ENCODE data around the gene ARHGEF4.

Gene ARHGEF4

DNA sequence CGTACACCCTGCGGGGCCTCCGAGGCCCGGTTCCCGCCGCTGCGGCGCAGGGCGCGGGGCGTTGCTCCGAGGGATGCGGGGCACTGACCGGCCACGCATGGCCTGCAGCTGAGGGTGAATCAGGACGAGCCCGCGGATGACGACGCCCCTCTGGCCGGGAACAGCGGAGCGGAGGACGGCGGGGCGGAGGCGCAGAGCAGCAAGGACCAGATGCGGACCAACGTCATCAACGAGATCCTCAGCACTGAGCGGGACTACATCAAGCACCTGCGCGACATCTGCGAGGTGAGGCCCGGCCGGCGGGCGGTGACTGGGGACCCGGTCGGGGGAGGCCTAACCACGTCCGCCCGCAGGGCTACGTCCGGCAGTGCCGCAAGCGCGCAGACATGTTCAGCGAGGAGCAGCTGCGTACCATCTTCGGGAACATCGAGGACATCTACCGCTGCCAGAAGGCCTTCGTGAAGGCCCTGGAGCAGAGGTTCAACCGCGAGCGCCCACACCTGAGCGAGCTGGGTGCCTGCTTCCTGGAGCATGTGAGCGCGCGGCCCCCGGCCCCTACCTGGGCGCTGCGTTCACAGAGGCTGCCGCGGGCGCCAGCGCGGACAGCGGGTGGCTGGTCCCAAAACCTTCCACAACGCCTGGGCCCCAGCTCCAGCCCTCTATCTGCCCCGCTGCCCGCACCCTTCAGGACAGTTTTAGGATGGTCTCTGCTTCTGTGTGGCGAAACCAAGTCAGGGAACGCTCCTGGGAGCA, 203.4 kb downstream of the ARHGEF4 start:
- H3K4me3 ChIP-seq (ENCODE audit: low read length), result no peak overlapping the region
- DNase-seq (ENCODE audit: low read depth, low spot score), result no peak

DNA sequence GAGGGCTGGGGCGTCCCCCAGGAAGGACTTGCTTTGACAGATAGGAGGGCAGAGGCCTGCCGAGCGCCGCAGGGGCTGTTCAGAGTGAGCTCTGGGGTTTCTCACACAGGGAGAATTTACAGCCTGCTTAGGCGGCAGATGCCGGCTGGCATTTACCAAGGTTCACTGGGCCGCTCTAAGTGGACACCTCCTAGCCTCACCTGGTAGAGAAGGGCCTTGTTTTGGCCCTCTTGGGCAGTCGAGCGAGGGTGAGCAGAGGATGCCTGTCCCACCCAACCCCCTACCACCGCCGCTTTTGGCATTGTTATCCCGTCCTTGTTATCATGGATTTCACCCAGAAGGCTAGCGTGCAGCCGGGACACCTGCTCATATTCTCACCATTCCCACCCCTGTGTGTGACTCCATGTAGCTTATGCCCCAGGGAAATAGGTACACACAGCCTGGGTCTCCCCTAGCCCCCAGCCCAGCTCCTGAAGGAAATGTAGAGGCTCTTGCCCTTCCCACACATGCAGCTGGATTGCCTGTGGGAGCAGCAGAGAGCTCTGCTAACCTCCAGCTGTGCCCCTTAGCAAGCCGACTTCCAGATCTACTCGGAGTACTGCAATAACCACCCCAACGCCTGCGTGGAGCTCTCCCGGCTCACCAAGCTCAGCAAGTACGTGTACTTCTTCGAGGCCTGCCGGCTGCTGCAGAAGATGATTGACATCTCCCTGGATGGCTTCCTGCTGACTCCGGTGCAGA, 204.1 kb downstream of the ARHGEF4 start:
- peak; percentile 68 for DNase-seq (ENCODE audit: low read depth, low spot score)
- peak overlapping the region; percentile 52 for H3K4me3 ChIP-seq (ENCODE audit: low read length)

DNA sequence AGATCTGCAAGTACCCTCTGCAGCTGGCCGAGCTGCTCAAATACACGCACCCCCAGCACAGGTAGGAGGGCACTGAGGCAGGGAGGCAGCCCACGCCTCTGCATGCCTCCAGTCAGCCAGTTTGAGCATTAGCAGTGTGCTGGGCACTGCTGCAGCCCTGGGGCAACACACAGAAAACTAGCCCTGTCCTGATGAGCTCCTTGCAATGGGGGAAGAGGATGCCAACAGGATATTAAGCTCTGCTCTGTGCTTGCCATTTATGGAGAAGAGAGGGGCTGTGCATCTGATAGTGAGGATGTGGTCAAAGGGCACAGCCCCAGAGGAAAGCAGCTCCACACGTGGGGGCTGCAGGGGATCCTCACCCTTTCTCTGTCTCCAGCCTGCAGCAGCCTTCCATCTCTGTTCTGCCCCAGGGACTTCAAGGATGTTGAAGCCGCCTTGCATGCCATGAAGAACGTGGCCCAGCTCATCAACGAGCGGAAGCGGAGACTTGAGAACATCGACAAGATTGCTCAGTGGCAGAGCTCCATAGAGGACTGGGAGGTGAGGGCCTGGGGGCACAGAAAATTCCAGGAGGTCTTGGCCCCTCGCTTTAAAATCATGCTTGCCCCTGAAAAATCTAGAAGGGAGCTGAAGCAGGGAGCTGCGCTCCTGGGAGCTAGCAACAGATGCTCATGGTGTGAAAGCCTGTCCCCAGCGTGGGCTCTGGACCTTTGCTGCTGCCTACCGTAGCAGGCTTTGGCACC, 204.9 kb downstream of the ARHGEF4 start:
- H3K4me3 ChIP-seq (ENCODE audit: low read length), result peak overlapping the region; percentile 52
- DNase-seq (ENCODE audit: low read depth, low spot score), result peak; percentile 84

DNA sequence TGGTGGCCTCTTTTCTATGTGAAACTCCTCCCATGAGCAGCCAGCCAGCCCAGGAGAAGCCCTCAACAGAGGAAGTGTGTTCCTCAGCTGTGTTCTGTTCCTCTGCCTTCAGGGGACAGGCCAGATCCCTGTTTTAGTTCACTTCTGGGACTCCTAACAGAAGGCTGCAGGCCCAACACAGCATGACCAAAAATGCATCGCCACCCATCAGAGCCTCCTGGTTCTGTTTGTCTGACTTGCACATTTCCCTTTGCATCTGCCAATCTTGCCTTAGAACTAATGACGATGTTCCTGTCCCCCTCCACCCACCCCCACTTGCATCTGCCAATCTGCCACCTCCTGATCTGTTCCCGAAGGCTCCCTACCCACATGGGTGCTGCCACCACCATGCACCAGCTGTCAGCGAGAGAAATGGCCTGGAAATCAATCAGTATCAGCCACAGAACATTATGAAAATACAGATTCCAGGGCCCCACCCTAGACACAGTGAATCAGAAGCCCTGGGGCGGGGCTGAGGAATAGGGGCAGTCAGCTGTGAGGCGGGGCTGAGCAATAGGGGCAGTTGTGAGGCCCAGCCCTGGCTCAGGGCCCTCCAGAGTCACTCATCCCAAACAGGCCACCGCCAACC, 205.5 kb downstream of the ARHGEF4 start:
- DNase-seq (ENCODE audit: low read depth, low spot score), result peak; percentile 41
- peak overlapping the region; percentile 52 for H3K4me3 ChIP-seq (ENCODE audit: low read length)

DNA sequence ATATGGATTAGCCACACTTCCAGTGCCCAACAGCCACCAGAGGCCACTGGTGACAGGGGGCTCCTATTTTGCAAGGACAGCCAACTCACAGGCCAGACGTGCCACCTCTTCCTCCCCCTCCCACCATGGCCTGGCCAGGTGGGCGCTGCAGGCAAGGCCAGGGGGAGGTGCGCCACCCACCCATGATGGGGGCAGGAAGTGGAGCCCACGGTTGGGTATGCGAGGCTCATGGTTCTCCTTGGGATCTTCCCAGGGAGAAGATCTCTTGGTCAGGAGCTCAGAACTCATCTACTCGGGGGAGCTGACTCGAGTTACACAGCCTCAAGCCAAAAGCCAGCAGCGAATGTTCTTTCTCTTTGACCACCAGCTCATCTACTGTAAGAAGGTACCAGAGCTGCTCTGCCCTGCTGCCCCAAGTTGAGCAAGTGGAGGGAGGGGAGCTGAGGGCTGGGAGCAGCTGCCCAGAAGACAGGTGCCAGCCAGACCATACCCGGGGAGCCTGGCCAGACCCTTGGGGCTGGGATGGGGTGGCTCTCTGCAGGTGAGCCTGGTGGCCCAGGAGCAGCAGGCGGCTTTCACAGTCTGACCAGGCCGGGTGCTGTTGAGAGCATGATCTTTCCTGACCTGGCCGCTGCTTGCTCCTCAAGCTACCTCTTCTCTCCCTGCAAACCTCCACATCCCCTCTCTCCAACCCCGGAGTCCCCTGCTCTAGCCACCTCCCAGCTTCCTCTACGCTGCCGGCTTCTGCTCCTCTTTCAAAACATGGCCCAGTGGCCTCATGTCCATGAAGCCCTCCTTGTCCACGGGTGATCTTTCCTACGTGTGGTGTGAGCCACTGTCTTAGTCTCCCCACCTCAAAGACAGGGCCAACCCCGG, 206.7 kb downstream of the ARHGEF4 start:
- no peak overlapping the region for H3K4me3 ChIP-seq (ENCODE audit: low read length)
- DNase-seq (ENCODE audit: low read depth, low spot score), result no peak

DNA sequence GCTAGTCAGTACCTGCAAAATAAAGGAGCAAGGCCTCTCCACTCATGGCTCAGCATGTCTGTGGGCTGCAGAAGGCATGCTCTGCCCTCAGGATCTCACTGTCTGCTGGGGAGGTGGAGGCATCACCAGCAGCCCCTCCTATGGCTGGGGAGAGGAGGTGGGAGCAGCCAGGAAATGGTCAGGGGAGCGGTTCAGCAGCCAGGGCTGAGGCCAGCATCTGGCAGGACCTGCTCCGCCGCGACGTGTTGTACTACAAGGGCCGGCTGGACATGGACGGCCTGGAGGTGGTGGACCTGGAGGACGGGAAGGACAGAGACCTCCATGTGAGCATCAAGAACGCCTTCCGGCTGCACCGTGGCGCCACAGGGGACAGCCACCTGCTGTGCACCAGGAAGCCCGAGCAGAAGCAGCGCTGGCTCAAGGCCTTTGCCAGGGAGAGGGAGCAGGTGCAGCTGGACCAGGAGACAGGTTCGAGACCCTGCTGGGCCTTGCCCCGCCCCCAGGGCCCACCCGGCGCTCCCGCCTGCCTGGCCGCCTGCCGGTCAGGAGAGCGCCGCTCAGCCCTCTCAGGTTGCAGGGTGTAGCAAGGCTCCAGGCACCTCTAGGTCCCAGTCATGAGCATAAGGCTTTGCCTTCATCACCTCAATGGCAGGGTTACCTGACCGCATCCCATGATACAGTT, 207.5 kb downstream of the ARHGEF4 start:
- DNase-seq (ENCODE audit: low read depth, low spot score), result no peak
- no peak overlapping the region for H3K4me3 ChIP-seq (ENCODE audit: low read length)

DNA sequence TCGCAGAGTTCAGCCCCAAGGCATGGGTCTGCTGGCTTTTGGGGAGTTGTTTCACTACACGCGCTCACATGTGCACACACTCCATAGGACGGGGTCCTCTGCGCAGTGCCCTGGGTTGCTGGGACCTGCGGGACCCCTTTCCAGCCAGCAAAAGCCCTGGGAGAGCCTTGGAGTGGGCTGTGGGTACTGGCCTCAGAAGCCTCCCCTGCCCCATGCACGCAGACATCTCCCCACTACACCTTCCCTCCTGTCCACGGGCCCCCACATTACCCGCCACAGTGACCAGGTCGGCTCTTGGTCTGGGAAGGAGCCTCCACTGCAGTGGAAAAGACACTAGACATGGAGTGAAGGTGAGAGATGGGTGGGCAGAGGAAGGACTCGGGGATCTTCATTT, 208.0 kb downstream of the ARHGEF4 start:
- no peak overlapping the region for H3K4me3 ChIP-seq (ENCODE audit: low read length)
- no peak for DNase-seq (ENCODE audit: low read depth, low spot score)

DNA sequence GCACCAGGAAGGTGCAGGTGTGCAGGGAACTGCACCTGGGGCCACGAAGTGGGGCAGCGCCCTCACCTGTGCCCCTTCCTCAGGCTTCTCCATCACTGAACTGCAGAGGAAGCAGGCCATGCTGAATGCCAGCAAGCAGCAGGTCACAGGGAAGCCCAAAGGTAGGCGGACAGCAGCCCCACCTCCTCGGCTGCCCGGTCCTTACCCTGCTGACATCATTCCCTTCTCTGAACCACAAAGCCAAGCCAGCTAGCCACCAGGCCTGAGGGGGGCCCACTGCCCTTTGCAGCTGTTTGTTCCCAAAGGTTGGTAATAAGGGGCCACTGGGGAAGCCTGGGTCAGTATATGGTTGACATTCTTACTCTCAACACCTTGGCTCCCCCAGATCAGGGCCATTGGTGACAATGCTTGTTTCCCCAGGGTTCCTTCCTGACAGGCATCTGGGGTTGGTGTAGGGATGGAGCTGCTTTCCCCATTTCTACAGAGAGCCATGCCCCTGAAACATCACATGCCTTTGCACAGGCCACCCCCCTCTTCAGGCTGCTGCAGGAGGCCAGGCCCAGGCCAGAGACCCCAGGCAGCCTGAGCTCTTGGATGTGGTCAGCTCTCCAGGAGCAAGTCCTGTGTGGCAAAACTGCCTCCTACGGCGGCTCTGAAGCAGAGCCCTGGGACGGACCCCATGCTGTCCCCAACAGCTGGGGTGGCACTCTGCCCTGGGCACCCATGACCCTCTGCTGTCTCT, 208.7 kb downstream of the ARHGEF4 start:
- no peak overlapping the region for H3K4me3 ChIP-seq (ENCODE audit: low read length)
- no peak for DNase-seq (ENCODE audit: low read depth, low spot score)

DNA sequence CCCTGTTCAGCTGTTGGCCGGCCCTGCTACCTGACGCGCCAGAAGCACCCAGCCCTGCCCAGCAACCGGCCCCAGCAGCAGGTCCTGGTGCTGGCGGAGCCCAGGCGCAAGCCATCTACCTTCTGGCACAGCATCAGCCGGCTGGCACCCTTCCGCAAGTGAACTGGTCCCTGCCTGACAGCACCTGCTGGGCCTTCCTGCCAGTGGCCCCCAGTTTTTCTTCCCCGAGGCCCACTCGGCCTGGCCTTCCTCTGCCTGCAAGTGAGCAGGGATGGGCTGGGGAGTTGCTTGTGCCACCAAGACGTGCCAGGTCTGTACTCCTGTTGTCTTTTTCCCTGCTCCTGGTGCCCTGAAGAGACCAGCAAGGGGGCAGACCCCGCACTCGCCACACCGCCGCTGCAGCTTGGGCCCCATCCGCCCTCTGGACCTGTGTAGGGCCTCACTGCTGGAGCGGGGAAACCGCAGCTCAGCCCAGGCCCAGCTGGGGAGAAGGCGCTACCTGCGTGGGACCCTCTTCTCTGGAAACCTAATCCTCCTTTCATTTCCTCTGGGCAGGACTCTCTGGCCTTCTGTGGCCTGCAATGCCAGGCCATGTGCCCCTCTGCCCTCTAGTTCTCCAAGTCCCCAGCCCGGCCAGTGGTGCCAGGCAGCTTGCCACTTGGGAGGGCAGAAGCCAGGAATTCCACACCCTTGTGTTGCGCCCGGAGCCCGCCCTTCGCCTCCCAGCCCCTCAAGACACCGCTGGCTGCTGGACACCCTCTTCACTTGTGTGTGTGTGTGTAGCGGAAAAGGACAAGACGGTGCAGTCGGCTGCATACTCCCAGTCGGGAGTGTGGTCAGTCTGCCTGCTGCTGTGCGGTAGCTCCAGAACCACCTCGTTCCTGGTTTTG, 209.6 kb downstream of the ARHGEF4 start:
- H3K4me3 ChIP-seq (ENCODE audit: low read length), result no peak overlapping the region
- no peak for DNase-seq (ENCODE audit: low read depth, low spot score)

DNA sequence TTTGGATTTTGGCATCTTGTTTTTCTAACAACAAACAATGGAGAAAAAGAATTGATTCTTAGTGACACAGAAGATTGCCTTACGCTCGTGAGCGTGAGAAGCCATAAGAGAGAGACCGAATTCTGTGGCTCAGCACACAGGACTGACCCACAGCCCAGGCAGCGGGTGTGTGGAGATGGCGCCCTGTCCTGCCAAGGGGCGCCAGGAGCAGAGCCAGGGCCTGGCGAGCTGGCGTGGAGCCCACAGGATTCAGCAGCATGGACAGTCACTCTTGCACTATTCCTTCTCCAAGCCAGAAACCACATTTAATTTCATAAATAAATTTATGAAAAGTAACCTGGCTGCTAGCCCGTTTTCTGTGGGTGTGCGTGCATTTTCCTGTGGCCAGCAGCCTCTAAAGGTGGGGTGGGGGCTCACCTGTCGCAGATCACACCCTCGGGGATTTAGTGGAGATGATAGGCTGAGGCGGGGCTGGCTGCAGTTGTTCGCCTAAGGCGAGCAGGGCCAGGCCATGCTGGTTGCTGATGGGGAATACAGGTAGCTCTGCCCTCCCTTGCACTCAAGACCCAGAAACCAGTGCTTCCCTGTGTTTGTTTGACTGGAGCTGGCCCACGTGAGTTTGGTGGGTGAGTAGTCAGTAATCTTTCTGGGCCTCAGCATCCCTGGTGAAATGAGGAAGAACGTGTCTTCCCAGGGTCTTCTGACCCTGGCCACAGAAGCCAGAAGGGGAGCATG, 210.4 kb downstream of the ARHGEF4 start:
- no peak for DNase-seq (ENCODE audit: low read depth, low spot score)
- no peak overlapping the region for H3K4me3 ChIP-seq (ENCODE audit: low read length)

DNA sequence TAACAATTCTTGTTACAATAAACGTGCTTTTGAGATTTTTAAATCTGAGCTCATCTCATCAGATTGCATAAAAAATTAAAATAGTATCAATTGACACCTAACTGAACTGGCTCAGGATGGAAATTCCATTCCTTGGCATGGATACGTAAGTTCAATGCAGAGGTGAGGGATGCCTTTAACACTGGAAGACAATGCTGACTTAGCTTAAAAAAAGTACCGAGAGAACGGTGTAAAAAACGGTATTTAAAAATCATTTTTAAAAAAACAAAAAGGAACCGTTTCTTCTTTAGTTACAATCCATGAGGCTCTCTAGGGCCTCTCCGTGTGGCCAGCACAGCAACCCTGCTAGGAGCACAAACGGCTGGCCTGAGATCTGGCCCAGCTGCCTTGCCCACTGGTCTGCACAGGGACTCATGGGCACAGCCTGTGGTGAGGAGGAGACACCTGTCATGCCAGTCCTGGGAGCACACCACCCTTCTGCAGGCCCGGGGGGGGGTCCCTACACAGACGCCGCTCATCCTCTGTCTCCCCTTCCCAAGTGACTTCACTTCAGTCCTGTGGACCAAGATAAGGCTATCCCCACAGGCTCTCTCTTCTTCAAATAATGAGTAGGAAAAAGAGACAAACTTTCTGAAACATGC, 211.3 kb downstream of the ARHGEF4 start:
- H3K4me3 ChIP-seq (ENCODE audit: low read length), result no peak overlapping the region
- DNase-seq (ENCODE audit: low read depth, low spot score), result no peak

DNA sequence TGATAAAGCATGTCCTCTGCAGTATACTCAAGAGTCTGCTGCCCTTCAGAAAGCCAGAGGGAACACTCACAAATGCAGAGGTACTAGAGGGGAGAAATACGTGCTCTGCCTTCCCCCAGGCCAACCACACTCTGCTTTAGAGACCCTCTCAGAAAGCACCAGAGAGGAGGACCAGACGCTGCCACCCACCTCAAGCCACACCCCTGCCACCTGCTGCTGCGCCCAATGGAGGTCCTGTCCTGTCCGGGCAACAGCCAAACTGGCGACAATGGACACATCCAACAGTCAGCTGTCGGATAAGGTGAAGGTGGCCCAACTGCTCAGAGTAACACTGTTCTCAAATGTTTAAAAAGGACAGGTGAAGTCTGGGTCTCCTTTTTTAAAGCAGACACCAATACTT, 211.9 kb downstream of the ARHGEF4 start:
- DNase-seq (ENCODE audit: low read depth, low spot score), result no peak
- H3K4me3 ChIP-seq (ENCODE audit: low read length), result no peak overlapping the region

DNA sequence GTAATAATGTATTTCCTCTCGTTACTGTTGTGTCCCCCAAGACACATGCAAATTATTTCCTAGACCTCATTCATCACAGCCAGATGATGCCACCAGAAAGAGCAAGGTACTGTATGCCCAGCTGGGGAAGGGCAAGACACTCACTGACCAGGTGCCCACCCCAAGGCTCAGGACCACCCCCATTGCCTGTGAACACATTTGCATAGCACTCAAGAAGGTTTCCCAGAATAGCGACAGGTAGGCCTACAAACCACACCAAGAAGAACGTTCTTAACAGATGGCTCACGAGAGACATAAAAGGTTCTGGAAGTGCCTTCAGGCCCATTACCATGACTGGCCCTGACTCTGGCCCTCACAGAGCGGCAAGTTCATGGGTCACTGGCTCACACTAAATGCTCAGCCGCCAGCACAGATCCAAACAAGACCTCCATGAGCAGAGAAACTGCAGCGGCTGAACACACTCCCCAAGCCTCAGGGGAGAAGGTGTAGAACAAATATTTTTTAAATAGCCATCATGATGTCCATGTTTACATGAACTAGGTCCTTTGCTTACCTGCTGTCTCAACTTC, 212.5 kb downstream of the ARHGEF4 start:
- no peak overlapping the region for H3K4me3 ChIP-seq (ENCODE audit: low read length)
- no peak for DNase-seq (ENCODE audit: low read depth, low spot score)

DNA sequence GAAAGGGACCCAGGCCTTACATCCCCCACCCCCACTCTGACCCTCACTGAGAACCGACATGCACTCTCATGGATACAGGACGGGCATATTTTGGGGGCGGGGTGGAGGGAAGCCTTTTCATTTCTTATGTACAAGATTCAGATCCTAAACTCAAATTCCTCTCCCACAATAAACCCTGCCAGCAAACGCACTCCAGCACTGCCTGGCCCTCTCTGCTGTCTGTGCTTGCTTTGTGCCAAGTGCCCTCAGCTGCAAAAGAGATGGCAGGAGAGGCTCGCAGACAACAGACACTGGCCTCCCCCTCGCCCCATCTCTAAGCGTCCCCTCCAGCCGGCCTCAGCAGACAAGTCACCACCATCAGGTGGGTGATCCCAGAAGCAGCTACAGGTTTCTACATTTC, 214.2 kb downstream of the ARHGEF4 start:
- no peak overlapping the region for H3K4me3 ChIP-seq (ENCODE audit: low read length)
- no peak for DNase-seq (ENCODE audit: low read depth, low spot score)

DNA sequence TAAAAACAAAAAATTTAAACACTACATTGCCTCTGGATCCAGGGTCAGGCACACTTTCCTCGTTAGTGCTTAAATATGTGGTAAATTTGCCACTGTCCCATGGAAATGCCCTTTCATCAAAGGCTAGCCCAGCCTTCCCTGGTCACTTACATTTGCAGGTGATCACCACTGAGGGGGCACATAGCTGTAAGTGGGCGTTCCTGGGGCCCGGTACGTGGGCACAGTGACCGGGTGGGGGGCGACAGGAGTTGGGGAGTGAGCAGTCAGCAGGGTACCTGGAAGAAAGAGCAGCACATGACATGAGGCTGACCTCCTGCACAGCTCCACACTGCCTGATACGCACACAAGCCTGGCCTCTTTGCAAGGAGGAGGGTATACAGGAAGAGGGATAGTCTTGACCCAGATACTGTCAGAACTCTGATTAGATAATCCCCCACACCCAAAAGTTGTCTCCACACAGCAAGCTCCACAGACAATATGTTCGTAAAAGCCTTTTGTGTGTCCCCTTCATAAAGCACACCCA, 216.1 kb downstream of the ARHGEF4 start:
- H3K4me3 ChIP-seq (ENCODE audit: low read length), result no peak overlapping the region
- DNase-seq (ENCODE audit: low read depth, low spot score), result no peak
